K562 (cell line): ENCODE data around the gene PYGO2. TPM values are rescaled to one million over a fixed set of nuclear protein-coding genes. Genes with fewer than 3 reads are reported as not detected.

Source experiments
- BMI1 ChIP-seq: fragments of 150-350 bp; IDR thresholded peaks from 2 replicates; pipeline ENCODE4 v1.6.1; 2014; ENCODE audit warnings: low read length
- NFRKB ChIP-seq: fragments of 450-650 bp; IDR thresholded peaks from 2 replicates; pipeline ENCODE4 v1.6.1; 2016; ENCODE audit warnings: low read depth
- POLR2AphosphoS5 ChIP-seq: IDR thresholded peaks from 2 replicates; pipeline ENCODE4 v1.6.1; 2011; ENCODE audit warnings: mild to moderate bottlenecking, low read depth, low read length, moderate library complexity; ENCODE audit not compliant: control insufficient read depth, insufficient read depth
- PTRF ChIP-seq: fragments of 450-650 bp; IDR thresholded peaks from 2 replicates; pipeline ENCODE4 v1.6.1; 2016; ENCODE audit warnings: mild to moderate bottlenecking, missing genetic modification characterization, missing compliant biosample characterization
- RBBP5 ChIP-seq: fragments of 200-600 bp; sonication (generic); IDR thresholded peaks from 2 replicates; pipeline ENCODE4 v1.6.1; 2012; ENCODE audit warnings: borderline replicate concordance, mild to moderate bottlenecking, low read length, control low read depth, inconsistent platforms; ENCODE audit not compliant: insufficient read depth, poor library complexity, severe bottlenecking
- XRCC3 ChIP-seq: fragments of 450-650 bp; IDR thresholded peaks from 2 replicates; pipeline ENCODE4 v1.6.1; 2017; ENCODE audit warnings: mild to moderate bottlenecking, moderate library complexity
- XRCC4 ChIP-seq: IDR thresholded peaks from one replicate; pipeline ENCODE4 v1.6.1; 2011; ENCODE audit not compliant: insufficient read depth, insufficient read length; ENCODE audit errors: extremely low read depth
- ZBTB1 ChIP-seq: sonication (generic); formaldehyde crosslinking; IDR thresholded peaks from 2 replicates; pipeline ENCODE4 v1.8.1; 2023; ENCODE audit warnings: missing genetic modification reagents, low read depth, mild to moderate bottlenecking, borderline replicate concordance
- ZNF764 ChIP-seq: fragments of 250-450 bp; sonication (Bioruptor Pico); IDR thresholded peaks from 2 replicates; pipeline ENCODE4 v1.4.0; 2020; ENCODE audit warnings: low read depth, mild to moderate bottlenecking, moderate library complexity
- ZNF830 ChIP-seq: fragments of 250-450 bp; sonication (Bioruptor Pico); IDR thresholded peaks from 2 replicates; pipeline ENCODE4 v1.5.0; 2021; ENCODE audit warnings: mild to moderate bottlenecking
- polyA plus RNA-seq, 8 experiments: library from polyadenylated mRNA; depleted of rRNA in 4 of 8; stranded (reverse) in 5 of 8; unstranded in 3 of 8; fragments of >200 nt; fragmentation: Nextera tagmentation in 2 of 8; fragmentation: Illumina TruSeq in 1 of 8; extraction: Ambion mirVana in 2 of 8; extraction: Trizol in 1 of 8; gene quantifications; 2 replicates each; pipeline versions ENCODE4 v1.2.1 to v1.2.3, GENCODE V29; 2011 to 2014; ENCODE audit warnings: inconsistent platforms in 1 of 8, missing spikeins in 1 of 8
- total RNA-seq, 7 experiments: library from RNA; depleted of rRNA in 6 of 7; stranded (reverse); fragments of >200 nt in 6 of 7; fragmentation: Illumina TruSeq in 2 of 7; extraction: Trizol in 2 of 7; gene quantifications; 2 replicates each; pipeline versions ENCODE4 v1.2.1 to v1.2.3, GENCODE V29; 2011 to 2021; ENCODE audit warnings: low replicate concordance in 1 of 7
- TF ChIP-seq, protein P1 (sequence below): fragments of 150-350 bp; IDR thresholded peaks from 2 replicates; pipeline ENCODE4 v1.6.1; 2014; ENCODE audit warnings: low read depth, mild to moderate bottlenecking, low read length, borderline replicate concordance
- TF ChIP-seq, protein P2 (sequence below): fragments of 450-650 bp; IDR thresholded peaks from 2 replicates; pipeline ENCODE4 v1.6.1; 2016; ENCODE audit warnings: missing biosample characterization, missing genetic modification characterization
- TF ChIP-seq, protein P3 (sequence below): fragments of 250-450 bp; sonication (Bioruptor Pico); IDR thresholded peaks from 2 replicates; pipeline ENCODE4 v1.4.0; 2020; ENCODE audit warnings: borderline replicate concordance

The PYGO2 gene
- total and polyA plus RNA-seq, 9 of the 15 experiments (the other 6 are each of a cell fraction or from before 2014, with no cell fraction given) = 8.3 to 36.2 (median 18.2) TPM

DNA sequence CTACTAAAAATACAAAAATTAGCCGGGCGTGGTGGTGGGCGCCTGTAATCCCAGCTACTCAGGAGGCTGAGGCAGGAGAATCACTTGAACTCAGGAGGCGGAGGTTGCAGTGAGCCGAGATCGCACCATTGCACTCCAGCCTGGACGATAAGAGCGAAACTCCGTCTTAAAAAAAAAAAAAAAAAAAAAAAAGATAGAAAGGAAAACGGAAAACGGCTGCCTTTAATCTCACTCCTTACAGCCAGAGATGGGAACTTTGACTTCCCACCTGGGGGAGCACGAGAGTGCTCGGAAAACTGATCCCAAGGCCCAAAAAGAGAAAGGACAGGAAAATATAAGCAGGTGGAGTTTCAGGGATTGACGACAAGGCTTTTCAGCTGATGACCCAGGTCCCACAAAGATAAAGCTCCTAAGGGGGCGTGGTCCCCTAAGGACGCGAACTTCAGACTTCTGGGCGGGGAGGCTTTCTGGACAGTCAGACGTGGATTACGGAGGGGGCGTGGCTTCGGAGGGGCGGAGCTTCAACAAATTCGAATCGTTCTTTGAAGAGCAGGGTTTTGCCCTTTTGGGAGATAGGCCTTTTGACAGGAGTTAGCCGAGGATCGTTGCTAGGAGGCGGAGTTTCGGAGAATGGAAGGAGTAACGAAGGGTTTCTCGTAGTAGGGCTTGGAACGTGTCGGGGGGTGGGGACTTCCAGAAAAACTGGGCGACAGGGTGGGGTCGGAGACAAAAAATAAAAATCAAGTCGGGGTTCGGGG is 11.9 kb upstream of the PYGO2 start (continued):
- TF ChIP-seq, protein P1, sequence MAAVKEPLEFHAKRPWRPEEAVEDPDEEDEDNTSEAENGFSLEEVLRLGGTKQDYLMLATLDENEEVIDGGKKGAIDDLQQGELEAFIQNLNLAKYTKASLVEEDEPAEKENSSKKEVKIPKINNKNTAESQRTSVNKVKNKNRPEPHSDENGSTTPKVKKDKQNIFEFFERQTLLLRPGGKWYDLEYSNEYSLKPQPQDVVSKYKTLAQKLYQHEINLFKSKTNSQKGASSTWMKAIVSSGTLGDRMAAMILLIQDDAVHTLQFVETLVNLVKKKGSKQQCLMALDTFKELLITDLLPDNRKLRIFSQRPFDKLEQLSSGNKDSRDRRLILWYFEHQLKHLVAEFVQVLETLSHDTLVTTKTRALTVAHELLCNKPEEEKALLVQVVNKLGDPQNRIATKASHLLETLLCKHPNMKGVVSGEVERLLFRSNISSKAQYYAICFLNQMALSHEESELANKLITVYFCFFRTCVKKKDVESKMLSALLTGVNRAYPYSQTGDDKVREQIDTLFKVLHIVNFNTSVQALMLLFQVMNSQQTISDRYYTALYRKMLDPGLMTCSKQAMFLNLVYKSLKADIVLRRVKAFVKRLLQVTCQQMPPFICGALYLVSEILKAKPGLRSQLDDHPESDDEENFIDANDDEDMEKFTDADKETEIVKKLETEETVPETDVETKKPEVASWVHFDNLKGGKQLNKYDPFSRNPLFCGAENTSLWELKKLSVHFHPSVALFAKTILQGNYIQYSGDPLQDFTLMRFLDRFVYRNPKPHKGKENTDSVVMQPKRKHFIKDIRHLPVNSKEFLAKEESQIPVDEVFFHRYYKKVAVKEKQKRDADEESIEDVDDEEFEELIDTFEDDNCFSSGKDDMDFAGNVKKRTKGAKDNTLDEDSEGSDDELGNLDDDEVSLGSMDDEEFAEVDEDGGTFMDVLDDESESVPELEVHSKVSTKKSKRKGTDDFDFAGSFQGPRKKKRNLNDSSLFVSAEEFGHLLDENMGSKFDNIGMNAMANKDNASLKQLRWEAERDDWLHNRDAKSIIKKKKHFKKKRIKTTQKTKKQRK = no peak
- TF ChIP-seq XRCC3 (no peak), POLR2AphosphoS5 (peak; percentile 85), XRCC4 (no peak), RBBP5 (no peak), BMI1 (no peak), NFRKB (peak; percentile 90; the same call in 1 of the 2 replicates), ZNF830 (no peak), ZNF764 (CRISPR knock-in tag) (no peak), ZBTB1 (CRISPR knock-in tag) (no peak), PTRF (tag) (no peak)
- TF ChIP-seq, protein P2, sequence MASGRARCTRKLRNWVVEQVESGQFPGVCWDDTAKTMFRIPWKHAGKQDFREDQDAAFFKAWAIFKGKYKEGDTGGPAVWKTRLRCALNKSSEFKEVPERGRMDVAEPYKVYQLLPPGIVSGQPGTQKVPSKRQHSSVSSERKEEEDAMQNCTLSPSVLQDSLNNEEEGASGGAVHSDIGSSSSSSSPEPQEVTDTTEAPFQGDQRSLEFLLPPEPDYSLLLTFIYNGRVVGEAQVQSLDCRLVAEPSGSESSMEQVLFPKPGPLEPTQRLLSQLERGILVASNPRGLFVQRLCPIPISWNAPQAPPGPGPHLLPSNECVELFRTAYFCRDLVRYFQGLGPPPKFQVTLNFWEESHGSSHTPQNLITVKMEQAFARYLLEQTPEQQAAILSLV (tag) = 0 out of 2 replicates have a peak, but pooled peaks have one; percentile 35
- TF ChIP-seq, protein P3, sequence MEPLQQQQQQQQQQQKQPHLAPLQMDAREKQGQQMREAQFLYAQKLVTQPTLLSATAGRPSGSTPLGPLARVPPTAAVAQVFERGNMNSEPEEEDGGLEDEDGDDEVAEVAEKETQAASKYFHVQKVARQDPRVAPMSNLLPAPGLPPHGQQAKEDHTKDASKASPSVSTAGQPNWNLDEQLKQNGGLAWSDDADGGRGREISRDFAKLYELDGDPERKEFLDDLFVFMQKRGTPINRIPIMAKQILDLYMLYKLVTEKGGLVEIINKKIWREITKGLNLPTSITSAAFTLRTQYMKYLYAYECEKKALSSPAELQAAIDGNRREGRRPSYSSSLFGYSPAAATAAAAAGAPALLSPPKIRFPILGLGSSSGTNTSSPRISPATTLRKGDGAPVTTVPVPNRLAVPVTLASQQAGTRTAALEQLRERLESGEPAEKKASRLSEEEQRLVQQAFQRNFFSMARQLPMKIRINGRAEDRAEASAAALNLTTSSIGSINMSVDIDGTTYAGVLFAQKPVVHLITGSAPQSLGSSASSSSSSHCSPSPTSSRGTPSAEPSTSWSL = no peak
